KMS-11 (cell line): ENCODE measurements around the gene GINS2.

Source experiments
- H2AFZ ChIP-seq: fragments of 200-600 bp; sonication (generic); 2 replicates; pipeline ENCODE4 v1.6.1; 2016; ENCODE audit warnings: antibody characterized with exemption, mixed run types, low read depth
- H3K27ac ChIP-seq: fragments of 200-600 bp; sonication (generic); 2 replicates; pipeline ENCODE4 v1.6.1; 2016; ENCODE audit warnings: mild to moderate bottlenecking, mixed run types
- H3K27me3 ChIP-seq: fragments of 200-600 bp; sonication (generic); 2 replicates; pipeline ENCODE4 v1.6.1; 2017; ENCODE audit warnings: mild to moderate bottlenecking, low read depth, mixed run types, moderate library complexity; ENCODE audit not compliant: insufficient read depth
- H3K36me3 ChIP-seq: fragments of 200-600 bp; sonication (generic); 2 replicates; pipeline ENCODE4 v1.6.1; 2017; ENCODE audit warnings: mild to moderate bottlenecking, mixed run types; ENCODE audit not compliant: insufficient read depth
- H3K4me1 ChIP-seq: fragments of 200-600 bp; sonication (generic); 2 replicates; pipeline ENCODE4 v1.6.1; 2016; ENCODE audit warnings: mild to moderate bottlenecking, low read depth, mixed run types; ENCODE audit not compliant: poor library complexity, severe bottlenecking
- H3K4me2 ChIP-seq: fragments of 200-600 bp; sonication (generic); 2 replicates; pipeline ENCODE4 v1.7.0; 2016; ENCODE audit warnings: mild to moderate bottlenecking, mixed run types
- H3K4me3 ChIP-seq: fragments of 200-600 bp; sonication (generic); IDR thresholded peaks from 2 replicates; pipeline ENCODE4 v1.6.1; 2017; ENCODE audit warnings: low read depth, low read length, mixed read lengths; ENCODE audit not compliant: insufficient read depth
- H3K79me2 ChIP-seq: fragments of 200-600 bp; sonication (generic); 2 replicates; pipeline ENCODE4 v1.6.1; 2016; ENCODE audit warnings: low read depth, mixed run types; ENCODE audit not compliant: insufficient read depth
- H3K9ac ChIP-seq: fragments of 200-600 bp; sonication (generic); 2 replicates; pipeline ENCODE4 v1.6.1; 2016; ENCODE audit warnings: mild to moderate bottlenecking, mixed run types
- H4K20me1 ChIP-seq: fragments of 200-600 bp; sonication (generic); 2 replicates; pipeline ENCODE4 v1.6.1; 2016; ENCODE audit warnings: mild to moderate bottlenecking, mixed run types; ENCODE audit not compliant: insufficient read depth
- TF ChIP-seq, protein P1 (sequence below): fragments of 200-600 bp; sonication (generic); conservative IDR thresholded peaks from 2 replicates; pipeline ENCODE4 v1.6.1; 2017; ENCODE audit warnings: low read depth, mild to moderate bottlenecking, antibody characterized with exemption, low read length, moderate library complexity, mixed read lengths

GINS2 gene

DNA sequence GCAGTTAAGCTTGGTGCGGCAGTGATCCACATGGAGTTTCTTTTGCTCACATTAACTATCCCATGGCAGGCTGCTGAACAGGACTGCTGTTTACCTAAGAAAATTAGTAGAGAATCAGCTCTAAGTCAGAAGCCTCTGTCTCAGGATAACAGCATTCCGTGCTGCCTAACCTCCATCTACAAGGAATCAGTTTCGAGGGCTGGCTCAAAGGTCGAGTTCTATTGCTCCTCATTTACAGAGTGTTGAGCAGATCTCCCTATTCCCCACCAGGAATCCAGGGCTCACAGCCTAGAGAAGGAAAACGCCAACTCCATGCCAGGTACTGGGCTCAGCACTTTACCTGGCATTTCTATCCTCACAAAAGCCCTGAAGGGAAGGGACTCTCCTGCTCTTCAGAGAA lies 9.9 kb downstream of the GINS2 start:
- Histone ChIP-seq H3K9ac (no peak overlapping the region), H3K4me1 (peaks cover 38% of the 10 kb centered on the region), H2AFZ (no peak overlapping the region), H3K4me2 (no peak overlapping the region), H3K27me3 (no peaks in the 10 kb centered on the region), H3K36me3 (peaks cover 3% of the 10 kb centered on the region; the same call in 1 of the 2 replicates), H3K27ac (no peak overlapping the region), H3K4me3 (no peak overlapping the region), H4K20me1 (no peaks in the 10 kb centered on the region), H3K79me2 (peaks cover 4% of the 10 kb centered on the region; the same call in 1 of the 2 replicates)
- TF ChIP-seq, protein P1, sequence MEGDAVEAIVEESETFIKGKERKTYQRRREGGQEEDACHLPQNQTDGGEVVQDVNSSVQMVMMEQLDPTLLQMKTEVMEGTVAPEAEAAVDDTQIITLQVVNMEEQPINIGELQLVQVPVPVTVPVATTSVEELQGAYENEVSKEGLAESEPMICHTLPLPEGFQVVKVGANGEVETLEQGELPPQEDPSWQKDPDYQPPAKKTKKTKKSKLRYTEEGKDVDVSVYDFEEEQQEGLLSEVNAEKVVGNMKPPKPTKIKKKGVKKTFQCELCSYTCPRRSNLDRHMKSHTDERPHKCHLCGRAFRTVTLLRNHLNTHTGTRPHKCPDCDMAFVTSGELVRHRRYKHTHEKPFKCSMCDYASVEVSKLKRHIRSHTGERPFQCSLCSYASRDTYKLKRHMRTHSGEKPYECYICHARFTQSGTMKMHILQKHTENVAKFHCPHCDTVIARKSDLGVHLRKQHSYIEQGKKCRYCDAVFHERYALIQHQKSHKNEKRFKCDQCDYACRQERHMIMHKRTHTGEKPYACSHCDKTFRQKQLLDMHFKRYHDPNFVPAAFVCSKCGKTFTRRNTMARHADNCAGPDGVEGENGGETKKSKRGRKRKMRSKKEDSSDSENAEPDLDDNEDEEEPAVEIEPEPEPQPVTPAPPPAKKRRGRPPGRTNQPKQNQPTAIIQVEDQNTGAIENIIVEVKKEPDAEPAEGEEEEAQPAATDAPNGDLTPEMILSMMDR: no peak

DNA sequence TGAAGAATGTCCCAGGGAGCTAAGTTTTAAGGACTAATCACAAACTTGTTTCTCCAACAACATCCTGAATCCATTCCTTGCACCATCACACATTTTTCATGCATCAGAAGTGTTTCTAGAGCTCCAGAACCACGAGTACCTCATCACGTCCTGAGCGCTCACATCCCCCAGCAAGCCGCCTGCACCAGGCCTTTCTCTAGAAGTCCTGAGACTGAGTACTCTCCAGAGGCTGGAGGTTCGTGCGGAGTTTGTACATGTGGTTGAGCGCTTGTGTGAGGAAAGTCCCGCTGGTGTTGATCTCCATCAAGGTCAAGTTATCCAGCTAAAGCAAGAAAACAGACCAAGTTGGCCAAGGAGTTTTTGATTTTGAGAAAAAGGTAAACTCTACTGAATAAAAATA lies 10.7 kb downstream of the GINS2 start:
- Histone ChIP-seq H3K4me3 (no peak overlapping the region), H3K4me2 (no peak overlapping the region), H3K36me3 (peaks cover 3% of the 10 kb centered on the region; the same call in 1 of the 2 replicates), H4K20me1 (no peaks in the 10 kb centered on the region), H3K79me2 (peaks cover 5% of the 10 kb centered on the region; the same call in 1 of the 2 replicates), H3K27me3 (no peaks in the 10 kb centered on the region), H3K9ac (no peak overlapping the region), H2AFZ (no peak overlapping the region), H3K27ac (no peak overlapping the region), H3K4me1 (peaks cover 36% of the 10 kb centered on the region)
- TF ChIP-seq, protein P1: no peak

DNA sequence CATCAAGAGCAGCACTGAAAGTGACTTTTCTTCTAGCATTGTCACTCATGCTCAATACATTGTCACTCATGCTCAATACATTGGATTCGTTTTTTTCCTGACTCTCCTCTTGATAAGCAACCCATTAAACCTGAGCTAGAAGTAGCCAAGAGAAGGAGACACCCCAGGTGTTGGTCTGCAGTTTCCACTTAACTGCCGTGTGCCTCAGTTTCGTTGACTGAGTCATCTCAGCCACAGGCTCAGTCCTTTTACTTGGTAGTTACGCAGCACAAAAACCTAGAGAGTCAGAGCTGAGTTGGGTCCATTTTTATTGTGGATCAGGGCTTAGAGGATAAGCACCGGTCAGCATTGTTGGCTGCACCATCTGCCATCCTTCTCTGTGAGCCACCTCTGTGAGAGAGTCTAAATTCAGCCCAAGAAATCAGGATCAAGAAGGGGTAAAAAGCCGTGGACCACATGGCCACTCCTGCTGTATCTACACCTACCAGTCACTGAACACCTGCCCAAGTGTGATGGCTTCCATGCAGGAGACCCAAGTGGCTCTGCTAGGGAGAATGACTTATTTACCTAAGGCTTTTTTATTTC lies 11.3 kb downstream of the GINS2 start:
- Histone ChIP-seq H3K27ac (no peak overlapping the region), H3K36me3 (peaks cover 4% of the 10 kb centered on the region; the same call in 1 of the 2 replicates), H3K9ac (no peak overlapping the region), H3K4me2 (no peak overlapping the region), H4K20me1 (no peaks in the 10 kb centered on the region), H3K4me1 (peaks cover 36% of the 10 kb centered on the region), H2AFZ (no peak overlapping the region), H3K27me3 (no peaks in the 10 kb centered on the region), H3K4me3 (no peak overlapping the region), H3K79me2 (peaks cover 8% of the 10 kb centered on the region; the same call in 1 of the 2 replicates)
- TF ChIP-seq, protein P1: no peak

DNA sequence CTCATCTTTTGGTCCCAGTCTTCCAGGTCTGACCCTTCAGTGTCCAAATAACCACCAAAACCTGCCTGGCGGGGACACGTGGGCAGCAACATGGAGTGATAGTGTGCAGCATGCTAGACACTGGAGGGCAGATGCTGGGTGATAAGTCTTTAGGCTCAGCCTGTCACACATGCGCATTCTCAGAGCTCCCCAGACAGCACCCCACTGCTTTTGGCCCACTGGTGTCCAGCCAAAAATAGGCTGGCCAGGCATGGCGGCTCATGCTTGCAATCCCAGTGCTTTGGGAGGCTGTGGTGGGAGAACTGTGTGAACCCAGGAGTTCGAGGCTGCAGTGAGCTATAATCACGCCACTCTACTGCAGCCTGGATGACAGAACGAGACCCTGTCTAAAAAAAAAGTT lies 12.3 kb downstream of the GINS2 start:
- TF ChIP-seq, protein P1: no peak
- Histone ChIP-seq H3K79me2 (peaks cover 8% of the 10 kb centered on the region; the same call in 1 of the 2 replicates), H3K27me3 (no peaks in the 10 kb centered on the region), H3K4me1 (peaks cover 36% of the 10 kb centered on the region), H3K4me3 (no peak overlapping the region), H2AFZ (no peak overlapping the region), H3K9ac (no peak overlapping the region), H3K27ac (peak overlapping the region; percentile 47; the same call in 1 of the 2 replicates), H3K4me2 (peak overlapping the region; percentile 46; the same call in 1 of the 2 replicates), H3K36me3 (peaks cover 6% of the 10 kb centered on the region; the same call in 1 of the 2 replicates), H4K20me1 (no peaks in the 10 kb centered on the region)
